ENCODE results near the gene ADM2.
"Not testable (repeated sequence)": the region's sequence is repeated elsewhere in the genome, so short reads cannot be mapped to it uniquely, and the experiment has no call there.

ADM2 gene

DNA sequence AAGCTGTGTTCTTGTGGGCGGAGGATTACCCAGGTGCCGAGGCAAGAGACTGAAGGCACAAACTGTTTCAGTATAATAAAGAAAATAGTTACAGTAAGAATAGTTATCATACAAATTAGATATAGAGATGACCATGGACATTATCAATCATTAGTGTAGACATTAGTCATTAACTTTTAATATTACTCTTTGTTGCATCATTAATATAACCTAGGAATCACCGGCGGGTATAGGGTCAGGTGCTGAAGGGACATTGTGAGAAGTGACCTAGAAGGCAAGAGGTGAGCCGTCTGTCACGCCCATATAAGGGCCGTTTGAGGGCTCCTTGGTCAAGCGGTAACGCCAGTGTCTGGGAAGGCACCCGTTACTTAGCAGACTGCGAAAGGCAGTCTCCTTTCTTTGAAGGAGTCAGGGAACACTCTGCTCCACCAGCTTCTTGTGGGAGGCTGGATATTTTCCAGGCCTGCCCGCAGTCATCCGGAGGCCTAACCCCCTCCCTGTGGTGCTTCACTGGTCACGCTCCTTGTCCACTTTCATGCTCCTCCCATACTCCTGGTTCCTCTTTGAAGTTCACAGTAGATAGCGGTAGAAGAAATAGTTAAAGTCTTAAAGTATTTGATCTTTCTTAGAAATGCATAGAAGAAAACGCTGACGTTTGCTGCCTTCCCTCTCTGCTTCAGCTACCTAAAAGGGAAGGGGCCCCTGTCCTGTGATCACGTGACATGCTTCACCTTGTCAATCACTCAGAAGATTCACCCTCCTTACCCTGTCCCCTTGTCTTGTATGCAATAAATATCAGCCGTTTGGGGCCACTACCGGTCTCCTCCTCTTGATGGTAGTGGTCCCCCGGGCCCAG is 52.7 kb downstream of the ADM2 start:
- peaks cover 14% of the 10 kb centered on the region for H3K9me3 ChIP-seq (ENCODE audit: low read length)
- H2AFZ ChIP-seq (ENCODE audit: low read depth, low read length); H3K36me3 ChIP-seq (ENCODE audit: insufficient read depth, low read length); H3K4me1 ChIP-seq (ENCODE audit: insufficient read depth, low read length); H3K27me3 ChIP-seq (ENCODE audit: insufficient read depth, low read length); H3K4me3 ChIP-seq (ENCODE audit: low read length): not testable (repeated sequence)

DNA sequence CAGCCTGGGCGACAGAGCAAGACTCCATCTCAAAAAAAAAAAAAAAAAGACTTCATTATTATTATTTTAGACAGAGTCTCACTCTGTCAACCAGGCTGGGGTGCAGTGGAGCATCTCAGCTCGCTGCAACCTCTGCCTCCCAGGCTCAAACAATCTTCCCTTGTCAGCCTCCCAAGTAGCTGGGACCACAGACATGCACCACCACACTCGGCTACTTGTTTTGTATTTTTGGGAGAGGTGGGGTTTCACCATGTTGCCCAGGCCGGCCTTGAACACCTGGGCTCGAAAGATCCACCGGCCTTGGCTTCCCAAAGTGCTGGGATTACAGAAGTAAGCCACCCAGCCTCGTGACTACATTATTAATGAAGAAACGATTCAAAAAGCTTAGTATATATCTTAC is 53.8 kb downstream of the ADM2 start:
- Histone ChIP-seq H3K4me1 (ENCODE audit: insufficient read depth, low read length) (peaks cover 9% of the 10 kb centered on the region), H3K36me3 (ENCODE audit: insufficient read depth, low read length) (no peaks in the 10 kb centered on the region), H3K9me3 (ENCODE audit: low read length) (peaks cover 7% of the 10 kb centered on the region), H3K27me3 (ENCODE audit: insufficient read depth, low read length) (peaks cover 7% of the 10 kb centered on the region), H3K4me3 (ENCODE audit: low read length) (no peak overlapping the region), H2AFZ (ENCODE audit: low read depth, low read length) (no peak overlapping the region)
